Right ventricle myocardium superior (tissue), 1 donor: ENCODE results near the gene GARNL3. TPM values are rescaled to one million over a fixed set of nuclear protein-coding genes. Genes with fewer than 3 reads are reported as not detected.

ENCODE experiments used
- ATAC-seq: fragments of 200-7000 bp; cut with Tn5 transposase; one replicate; pipeline ENCODE4 v1.9.1; 2020; ENCODE audit warnings: mild to moderate bottlenecking; ENCODE audit not compliant: poor library complexity
- DNase-seq: peaks from one replicate; pipeline ENCODE4 v3.0.0-alpha.2; 2020
- intact Hi-C: fragments of 100-400 bp; cut with DNase I; formaldehyde crosslinking; loops from one replicate; pipeline ENCODE4 v1.11.2; 2022
- long read RNA-seq: library from polyadenylated mRNA; unstranded; transcript quantifications from one replicate; pipeline ENCODE4 v2.0.0, GENCODE V29; 2021
- total RNA-seq: library from RNA; stranded (reverse); fragmentation: NEBNext Ultra II Directional; extraction: Animal tissue kit (Norgen Biotek cat#: 25700); gene quantifications from one replicate; pipeline ENCODE4 v1.2.1, GENCODE V29; 2021
- donor health status: DM: no; HTN: yes; CAD: no; lungs with severe emphysema.

Gene GARNL3
- 12.6 TPM for total RNA-seq
- long read RNA-seq, partial matches to known transcripts, result 1 of 14 reads
- long read RNA-seq, other reads (novel, unspliced or antisense), result 13 of 14 reads

DNA sequence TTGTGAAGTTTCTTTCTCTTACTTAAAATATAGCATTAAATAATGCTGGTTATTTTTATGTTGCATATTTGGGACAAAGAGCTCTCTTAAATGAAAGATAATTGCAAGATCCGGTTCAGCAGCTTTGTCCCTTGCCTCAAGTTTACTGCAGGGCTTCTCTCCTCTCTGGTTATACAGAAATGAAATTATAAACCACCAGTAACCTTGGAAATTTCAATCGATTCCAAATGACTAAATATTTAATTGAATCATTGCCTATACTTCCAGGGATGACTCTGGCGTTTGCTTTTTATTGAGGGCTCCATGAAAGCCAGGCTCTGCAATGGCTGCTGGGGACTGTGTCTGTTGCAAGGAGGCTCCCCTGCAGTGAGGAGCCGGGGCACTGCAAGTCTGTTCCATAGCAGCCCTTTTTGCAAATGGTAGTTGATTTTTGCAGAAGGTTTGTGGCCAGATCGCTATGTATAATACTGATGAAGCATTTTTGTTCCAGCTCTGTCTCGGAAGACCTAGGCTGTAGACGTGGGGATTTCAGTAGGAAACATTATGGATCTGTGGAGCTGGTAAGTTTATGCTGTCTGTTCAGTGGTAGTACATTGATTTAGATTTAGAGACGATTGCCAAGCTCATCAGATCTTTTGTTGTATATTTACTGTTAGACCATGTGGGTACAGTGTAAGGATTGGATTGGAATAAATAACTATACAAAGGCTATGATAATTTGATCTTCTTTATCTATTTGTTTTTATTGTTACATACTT, at the start of gene GARNL3:
TSS of gene GARNL3 (plus strand) at position 313 of the 758 bp plus-strand sequence. CDS start at position 417, 104 bp downstream.
- ATAC-seq (peak; percentile 69), DNase-seq (no peak)
- intact Hi-C loops, result no loop called here

- DNase-seq, result no peak
- ATAC-seq, result no peak
- intact Hi-C loops, result no loop called here
These were observed 49.0 kb upstream of the GARNL3 start for GRCh38 chr9:127215268-127216209.

DNA sequence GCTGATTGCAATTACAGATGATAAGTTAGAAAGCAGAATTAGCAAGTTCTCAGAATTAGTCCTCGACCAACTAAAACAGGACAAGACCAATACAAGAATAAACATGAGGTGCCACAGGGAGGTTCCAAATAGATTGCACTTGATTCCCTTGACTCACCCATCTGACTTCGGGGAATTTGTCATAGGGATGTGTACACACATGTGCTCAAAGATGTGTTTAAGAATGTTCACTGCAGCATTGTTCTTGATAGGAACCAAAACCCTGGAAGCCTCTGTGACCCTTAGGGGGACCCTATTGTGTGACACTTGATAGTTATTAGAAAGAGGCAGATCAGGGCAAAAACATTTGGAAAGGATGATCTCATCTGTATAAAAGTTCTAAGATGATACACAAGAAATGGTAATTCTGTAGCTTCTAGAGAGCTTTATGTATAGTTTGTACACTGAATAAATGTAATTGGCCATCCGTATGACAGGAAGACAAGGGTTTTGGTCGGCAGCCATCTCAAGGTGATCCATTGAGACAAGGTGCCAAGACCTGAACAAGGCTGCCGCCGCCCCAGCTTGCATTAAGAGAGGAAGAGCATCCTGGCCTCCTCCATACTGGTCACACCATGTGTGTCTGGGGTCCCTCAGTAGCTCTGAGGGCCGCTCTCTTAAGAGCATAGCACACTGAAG, 48.2 kb upstream of the GARNL3 start:
- DNase-seq (no peak), ATAC-seq (no peak)
- intact Hi-C loops, result no loop called here

- intact Hi-C loops, result no loop called here
- no peak for ATAC-seq
- DNase-seq, result no peak
These were observed 47.7 kb upstream of the GARNL3 start for GRCh38 chr9:127216888-127217217.

DNA sequence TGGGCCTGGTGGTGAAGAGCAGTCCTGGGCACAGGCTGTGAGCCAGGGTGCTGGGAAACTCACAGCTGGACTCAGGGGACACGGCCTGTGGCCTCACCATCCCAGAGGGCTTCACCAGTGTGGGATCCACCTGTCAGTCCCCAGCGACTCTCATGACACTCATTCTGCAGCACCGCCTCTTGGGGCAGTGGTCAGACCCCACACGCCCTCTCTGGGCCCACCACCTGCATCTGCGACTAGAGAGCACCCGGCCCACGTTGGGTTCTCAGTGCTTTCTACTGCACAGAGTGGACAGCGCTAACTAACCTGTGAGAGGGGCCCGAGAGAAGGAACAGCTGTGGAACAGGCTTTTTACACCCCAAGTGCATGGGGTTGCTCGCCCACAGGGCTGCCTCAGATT, 45.8 kb upstream of the GARNL3 start:
- DNase-seq (no peak), ATAC-seq (no peak)
- intact Hi-C loops, result no loop called here

- intact Hi-C loops, result no loop called here
- ATAC-seq (no peak), DNase-seq (no peak)
These were observed 45.1 kb upstream of the GARNL3 start for GRCh38 chr9:127219520-127219919.

- DNase-seq, result no peak
- no peak for ATAC-seq
- intact Hi-C loops, result loop anchor here (10.0 kb wide), 1 partner anchor 173 kb away; the partner anchor contains the start of gene SLC2A8
These were observed 42.9 kb upstream of the GARNL3 start for GRCh38 chr9:127221695-127222094.

- DNase-seq, result no peak
- intact Hi-C loops, result loop anchor here (10.0 kb wide), 1 partner anchor 172 kb away; the partner anchor contains the start of gene SLC2A8
- no peak for ATAC-seq
These were observed 42.0 kb upstream of the GARNL3 start for GRCh38 chr9:127222388-127223095.

GRCh38 chr9:127223266-127223665, 41.3 kb upstream of the GARNL3 start:
- ATAC-seq (no peak), DNase-seq (no peak)
- intact Hi-C loops, result loop anchor here (10.0 kb wide), 1 partner anchor 172 kb away; the partner anchor contains the start of gene SLC2A8

GRCh38 chr9:127223810-127224177, 40.8 kb upstream of the GARNL3 start:
- ATAC-seq, result peak; percentile 0
- intact Hi-C loops, result loop anchor here (10.0 kb wide), 1 partner anchor 171 kb away; the partner anchor contains the start of gene SLC2A8
- DNase-seq, result no peak

GRCh38 chr9:127224178-127224882, 40.2 kb upstream of the GARNL3 start:
- DNase-seq (peak; percentile 94), ATAC-seq (peak; percentile 87)
- intact Hi-C loops, result loop anchor here (10.0 kb wide), 1 partner anchor 170 kb away; the partner anchor contains the start of gene SLC2A8

DNA sequence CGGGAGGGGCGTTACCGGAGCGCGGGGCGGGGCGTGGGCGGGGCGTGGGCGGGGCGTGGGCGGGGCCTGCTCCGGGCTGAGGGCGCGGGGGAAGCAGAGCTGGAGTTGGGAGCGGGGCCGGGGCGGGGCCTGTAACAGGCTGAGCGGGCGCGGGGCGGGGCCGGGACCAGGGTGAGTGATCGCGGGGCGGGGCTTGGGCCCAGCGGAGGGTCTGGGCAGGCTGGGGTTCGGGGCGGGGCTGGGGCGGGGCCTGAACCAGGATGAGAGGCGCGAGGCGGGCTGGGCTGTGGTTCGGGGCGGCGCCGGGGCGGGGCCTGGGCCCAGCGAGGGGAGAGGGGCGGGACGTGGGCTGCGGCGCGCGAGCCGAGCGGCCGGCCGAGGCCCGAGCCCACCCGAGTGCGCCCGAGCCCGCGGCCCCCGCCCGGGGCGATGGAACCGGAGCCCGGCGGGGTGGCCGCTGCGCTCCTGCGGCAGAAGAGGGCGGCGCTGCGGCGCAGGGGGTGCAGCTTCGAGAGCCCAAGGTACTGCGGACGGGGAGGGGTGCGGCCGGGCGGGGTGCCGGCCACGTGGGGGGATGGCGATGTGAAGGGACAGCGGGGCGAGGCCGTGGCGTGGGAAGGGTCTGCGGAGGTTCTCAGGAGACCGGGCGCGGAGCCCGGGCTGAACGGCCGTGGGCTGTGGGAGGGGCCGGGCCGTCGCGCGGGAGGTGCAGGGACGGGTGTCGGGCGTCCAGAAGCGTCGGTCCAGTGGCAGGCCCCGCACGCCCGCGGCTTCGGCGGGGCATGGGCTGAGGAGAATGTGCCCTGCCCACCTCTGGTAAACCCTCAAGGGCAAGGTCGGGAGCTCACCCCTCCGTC, 39.5 kb upstream of the GARNL3 start:
- intact Hi-C loops, result loop anchor here (10.0 kb wide), 1 partner anchor 170 kb away; the partner anchor contains the start of gene SLC2A8
- peak; percentile 93 for ATAC-seq
- DNase-seq, result peak; percentile 99

DNA sequence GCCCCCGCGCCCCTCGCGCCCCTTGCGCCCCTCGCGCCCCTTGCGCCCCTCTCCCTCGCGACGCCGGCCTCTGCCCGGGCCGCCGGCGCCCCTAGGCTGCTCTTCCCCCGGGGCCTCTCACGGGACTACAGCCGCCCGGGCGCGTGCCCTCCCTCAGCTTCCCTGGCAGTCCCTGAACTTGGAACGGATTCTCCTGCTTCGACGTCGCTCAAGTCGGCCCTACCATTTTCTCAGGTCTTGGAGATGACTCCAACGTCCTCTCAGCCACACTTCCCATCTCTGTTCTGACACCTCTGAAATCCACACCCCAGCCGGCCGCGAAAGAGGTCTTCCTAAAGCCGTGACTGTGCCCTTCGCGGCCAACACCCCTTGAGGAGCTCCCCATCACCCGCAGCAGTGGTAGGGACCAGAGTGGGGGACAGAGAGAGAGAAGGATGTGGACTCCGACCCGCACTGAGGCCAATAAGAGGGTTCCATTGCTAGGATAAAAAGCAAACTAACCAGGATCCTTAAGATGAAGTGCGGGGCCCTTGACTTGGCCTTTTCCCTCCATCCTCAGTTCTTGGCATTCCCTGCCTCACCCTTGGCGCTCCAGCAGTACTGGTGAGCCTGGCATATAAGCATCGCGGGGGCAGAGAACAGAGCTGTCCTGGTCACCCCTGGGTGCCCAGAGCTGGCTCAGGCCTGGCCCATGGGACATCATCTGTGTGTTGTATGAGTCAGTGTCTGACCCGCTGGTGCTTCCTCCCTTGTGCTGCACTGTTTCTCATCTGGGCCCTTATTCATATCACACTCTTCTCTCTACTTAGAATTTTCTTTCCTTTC, 38.6 kb upstream of the GARNL3 start:
- no peak for DNase-seq
- intact Hi-C loops, result loop anchor here (10.0 kb wide), 1 partner anchor 169 kb away; the partner anchor contains the start of gene SLC2A8

GRCh38 chr9:127229691-127230417, 34.7 kb upstream of the GARNL3 start:
- intact Hi-C loops, result loop anchor here (10.0 kb wide), 1 partner anchor 165 kb away; the partner anchor contains the start of gene SLC2A8
- DNase-seq, result no peak
- no peak for ATAC-seq

More for the DNA sequence above, 38.6 kb upstream of the GARNL3 start:
- ATAC-seq, result no peak

- DNase-seq (no peak), ATAC-seq (no peak)
- intact Hi-C loops, result no loop called here
These were observed 32.9 kb upstream of the GARNL3 start for GRCh38 chr9:127231666-127232065.
